Measurements from ENCODE around the gene CT45A9. TPM values are rescaled to one million over a fixed set of nuclear protein-coding genes. Genes with fewer than 3 reads are reported as not detected.

CT45A9 gene
- total RNA-seq, 1 experiment from 2014 or later: not detected

DNA sequence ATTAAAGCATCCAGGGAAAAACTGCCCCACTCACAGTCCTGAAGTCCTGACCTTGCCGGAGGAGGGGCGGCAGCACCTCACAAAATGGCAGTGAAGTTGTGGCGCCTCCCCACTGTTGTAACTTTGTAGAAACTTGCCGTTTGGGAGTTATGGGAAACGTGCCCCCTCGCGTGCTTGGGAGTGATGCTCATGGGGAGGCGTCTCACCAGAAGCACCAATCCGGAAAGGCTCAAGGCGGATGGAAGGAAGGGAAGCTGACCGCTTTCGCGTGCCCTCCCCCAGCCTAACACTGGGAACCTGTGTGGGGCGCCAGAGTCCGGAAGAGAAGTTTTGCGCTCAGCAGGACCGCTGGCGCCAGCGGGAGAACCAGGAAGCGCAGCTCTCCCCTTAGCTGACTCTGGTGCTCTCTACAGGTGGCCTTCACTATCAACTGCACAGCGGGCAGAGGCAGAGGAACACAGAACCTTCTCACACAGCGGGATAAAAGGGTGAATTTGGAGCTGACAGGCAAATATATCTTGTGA is 21.7 kb upstream of the CT45A9 start, which contains the start of the genes CT45A10 and SAGE1:
TSS of gene CT45A10 (minus strand) at position 151 of the 524 bp plus-strand sequence. CDS start 8,100 bp downstream, outside the sequence.
TSS of gene SAGE1 (plus strand) at position 423 of the 524 bp plus-strand sequence. CDS start 2,527 bp downstream, outside the sequence.
- DNase-seq (ENCODE audit: low spot score): no peak
- no peak for TF ChIP-seq ZNF219 (CRISPR knock-in tag; IDR thresholded peaks at IDR 0.05; ENCODE audit: borderline replicate concordance)
- TF ChIP-seq, protein P1, sequence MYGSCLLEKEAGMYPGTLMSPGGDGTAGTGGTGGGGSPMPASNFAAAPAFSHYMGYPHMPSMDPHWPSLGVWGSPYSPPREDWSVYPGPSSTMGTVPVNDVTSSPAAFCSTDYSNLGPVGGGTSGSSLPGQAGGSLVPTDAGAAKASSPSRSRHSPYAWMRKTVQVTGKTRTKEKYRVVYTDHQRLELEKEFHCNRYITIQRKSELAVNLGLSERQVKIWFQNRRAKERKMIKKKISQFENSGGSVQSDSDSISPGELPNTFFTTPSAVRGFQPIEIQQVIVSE (CRISPR knock-in tag; IDR thresholded peaks at IDR 0.05; ENCODE audit: borderline replicate concordance): no peak
- TF ChIP-seq, protein P2, sequence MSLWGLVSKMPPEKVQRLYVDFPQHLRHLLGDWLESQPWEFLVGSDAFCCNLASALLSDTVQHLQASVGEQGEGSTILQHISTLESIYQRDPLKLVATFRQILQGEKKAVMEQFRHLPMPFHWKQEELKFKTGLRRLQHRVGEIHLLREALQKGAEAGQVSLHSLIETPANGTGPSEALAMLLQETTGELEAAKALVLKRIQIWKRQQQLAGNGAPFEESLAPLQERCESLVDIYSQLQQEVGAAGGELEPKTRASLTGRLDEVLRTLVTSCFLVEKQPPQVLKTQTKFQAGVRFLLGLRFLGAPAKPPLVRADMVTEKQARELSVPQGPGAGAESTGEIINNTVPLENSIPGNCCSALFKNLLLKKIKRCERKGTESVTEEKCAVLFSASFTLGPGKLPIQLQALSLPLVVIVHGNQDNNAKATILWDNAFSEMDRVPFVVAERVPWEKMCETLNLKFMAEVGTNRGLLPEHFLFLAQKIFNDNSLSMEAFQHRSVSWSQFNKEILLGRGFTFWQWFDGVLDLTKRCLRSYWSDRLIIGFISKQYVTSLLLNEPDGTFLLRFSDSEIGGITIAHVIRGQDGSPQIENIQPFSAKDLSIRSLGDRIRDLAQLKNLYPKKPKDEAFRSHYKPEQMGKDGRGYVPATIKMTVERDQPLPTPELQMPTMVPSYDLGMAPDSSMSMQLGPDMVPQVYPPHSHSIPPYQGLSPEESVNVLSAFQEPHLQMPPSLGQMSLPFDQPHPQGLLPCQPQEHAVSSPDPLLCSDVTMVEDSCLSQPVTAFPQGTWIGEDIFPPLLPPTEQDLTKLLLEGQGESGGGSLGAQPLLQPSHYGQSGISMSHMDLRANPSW (CRISPR knock-in tag; conservative IDR thresholded peaks at IDR 0.05; ENCODE audit: low read depth): no peak
- no peak for TF ChIP-seq FOXJ3 (CRISPR knock-in tag; IDR thresholded peaks at IDR 0.05; ENCODE audit: borderline replicate concordance)
- TF ChIP-seq, protein P3, sequence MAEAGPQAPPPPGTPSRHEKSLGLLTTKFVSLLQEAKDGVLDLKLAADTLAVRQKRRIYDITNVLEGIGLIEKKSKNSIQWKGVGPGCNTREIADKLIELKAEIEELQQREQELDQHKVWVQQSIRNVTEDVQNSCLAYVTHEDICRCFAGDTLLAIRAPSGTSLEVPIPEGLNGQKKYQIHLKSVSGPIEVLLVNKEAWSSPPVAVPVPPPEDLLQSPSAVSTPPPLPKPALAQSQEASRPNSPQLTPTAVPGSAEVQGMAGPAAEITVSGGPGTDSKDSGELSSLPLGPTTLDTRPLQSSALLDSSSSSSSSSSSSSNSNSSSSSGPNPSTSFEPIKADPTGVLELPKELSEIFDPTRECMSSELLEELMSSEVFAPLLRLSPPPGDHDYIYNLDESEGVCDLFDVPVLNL (CRISPR knock-in tag; IDR thresholded peaks at IDR 0.05; ENCODE audit: borderline replicate concordance, low read depth): no peak
- TF ChIP-seq ELF4 (CRISPR knock-in tag; IDR thresholded peaks at IDR 0.05; ENCODE audit: low read depth): no peak
- TF ChIP-seq HMGA2 (CRISPR knock-in tag; IDR thresholded peaks at IDR 0.05): no peak
- TF ChIP-seq, protein P4, sequence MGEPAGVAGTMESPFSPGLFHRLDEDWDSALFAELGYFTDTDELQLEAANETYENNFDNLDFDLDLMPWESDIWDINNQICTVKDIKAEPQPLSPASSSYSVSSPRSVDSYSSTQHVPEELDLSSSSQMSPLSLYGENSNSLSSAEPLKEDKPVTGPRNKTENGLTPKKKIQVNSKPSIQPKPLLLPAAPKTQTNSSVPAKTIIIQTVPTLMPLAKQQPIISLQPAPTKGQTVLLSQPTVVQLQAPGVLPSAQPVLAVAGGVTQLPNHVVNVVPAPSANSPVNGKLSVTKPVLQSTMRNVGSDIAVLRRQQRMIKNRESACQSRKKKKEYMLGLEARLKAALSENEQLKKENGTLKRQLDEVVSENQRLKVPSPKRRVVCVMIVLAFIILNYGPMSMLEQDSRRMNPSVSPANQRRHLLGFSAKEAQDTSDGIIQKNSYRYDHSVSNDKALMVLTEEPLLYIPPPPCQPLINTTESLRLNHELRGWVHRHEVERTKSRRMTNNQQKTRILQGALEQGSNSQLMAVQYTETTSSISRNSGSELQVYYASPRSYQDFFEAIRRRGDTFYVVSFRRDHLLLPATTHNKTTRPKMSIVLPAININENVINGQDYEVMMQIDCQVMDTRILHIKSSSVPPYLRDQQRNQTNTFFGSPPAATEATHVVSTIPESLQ (CRISPR knock-in tag; IDR thresholded peaks at IDR 0.05): no peak
- TF ChIP-seq TCF7 (CRISPR knock-in tag; IDR thresholded peaks at IDR 0.05; ENCODE audit: low read depth): no peak
- TF ChIP-seq, protein P5, sequence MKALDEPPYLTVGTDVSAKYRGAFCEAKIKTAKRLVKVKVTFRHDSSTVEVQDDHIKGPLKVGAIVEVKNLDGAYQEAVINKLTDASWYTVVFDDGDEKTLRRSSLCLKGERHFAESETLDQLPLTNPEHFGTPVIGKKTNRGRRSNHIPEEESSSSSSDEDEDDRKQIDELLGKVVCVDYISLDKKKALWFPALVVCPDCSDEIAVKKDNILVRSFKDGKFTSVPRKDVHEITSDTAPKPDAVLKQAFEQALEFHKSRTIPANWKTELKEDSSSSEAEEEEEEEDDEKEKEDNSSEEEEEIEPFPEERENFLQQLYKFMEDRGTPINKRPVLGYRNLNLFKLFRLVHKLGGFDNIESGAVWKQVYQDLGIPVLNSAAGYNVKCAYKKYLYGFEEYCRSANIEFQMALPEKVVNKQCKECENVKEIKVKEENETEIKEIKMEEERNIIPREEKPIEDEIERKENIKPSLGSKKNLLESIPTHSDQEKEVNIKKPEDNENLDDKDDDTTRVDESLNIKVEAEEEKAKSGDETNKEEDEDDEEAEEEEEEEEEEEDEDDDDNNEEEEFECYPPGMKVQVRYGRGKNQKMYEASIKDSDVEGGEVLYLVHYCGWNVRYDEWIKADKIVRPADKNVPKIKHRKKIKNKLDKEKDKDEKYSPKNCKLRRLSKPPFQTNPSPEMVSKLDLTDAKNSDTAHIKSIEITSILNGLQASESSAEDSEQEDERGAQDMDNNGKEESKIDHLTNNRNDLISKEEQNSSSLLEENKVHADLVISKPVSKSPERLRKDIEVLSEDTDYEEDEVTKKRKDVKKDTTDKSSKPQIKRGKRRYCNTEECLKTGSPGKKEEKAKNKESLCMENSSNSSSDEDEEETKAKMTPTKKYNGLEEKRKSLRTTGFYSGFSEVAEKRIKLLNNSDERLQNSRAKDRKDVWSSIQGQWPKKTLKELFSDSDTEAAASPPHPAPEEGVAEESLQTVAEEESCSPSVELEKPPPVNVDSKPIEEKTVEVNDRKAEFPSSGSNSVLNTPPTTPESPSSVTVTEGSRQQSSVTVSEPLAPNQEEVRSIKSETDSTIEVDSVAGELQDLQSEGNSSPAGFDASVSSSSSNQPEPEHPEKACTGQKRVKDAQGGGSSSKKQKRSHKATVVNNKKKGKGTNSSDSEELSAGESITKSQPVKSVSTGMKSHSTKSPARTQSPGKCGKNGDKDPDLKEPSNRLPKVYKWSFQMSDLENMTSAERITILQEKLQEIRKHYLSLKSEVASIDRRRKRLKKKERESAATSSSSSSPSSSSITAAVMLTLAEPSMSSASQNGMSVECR (CRISPR knock-in tag; IDR thresholded peaks at IDR 0.05; ENCODE audit: borderline replicate concordance): no peak
- TF ChIP-seq, protein P6, sequence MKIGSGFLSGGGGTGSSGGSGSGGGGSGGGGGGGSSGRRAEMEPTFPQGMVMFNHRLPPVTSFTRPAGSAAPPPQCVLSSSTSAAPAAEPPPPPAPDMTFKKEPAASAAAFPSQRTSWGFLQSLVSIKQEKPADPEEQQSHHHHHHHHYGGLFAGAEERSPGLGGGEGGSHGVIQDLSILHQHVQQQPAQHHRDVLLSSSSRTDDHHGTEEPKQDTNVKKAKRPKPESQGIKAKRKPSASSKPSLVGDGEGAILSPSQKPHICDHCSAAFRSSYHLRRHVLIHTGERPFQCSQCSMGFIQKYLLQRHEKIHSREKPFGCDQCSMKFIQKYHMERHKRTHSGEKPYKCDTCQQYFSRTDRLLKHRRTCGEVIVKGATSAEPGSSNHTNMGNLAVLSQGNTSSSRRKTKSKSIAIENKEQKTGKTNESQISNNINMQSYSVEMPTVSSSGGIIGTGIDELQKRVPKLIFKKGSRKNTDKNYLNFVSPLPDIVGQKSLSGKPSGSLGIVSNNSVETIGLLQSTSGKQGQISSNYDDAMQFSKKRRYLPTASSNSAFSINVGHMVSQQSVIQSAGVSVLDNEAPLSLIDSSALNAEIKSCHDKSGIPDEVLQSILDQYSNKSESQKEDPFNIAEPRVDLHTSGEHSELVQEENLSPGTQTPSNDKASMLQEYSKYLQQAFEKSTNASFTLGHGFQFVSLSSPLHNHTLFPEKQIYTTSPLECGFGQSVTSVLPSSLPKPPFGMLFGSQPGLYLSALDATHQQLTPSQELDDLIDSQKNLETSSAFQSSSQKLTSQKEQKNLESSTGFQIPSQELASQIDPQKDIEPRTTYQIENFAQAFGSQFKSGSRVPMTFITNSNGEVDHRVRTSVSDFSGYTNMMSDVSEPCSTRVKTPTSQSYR (CRISPR knock-in tag; IDR thresholded peaks at IDR 0.05): no peak
- TF ChIP-seq, protein P7, sequence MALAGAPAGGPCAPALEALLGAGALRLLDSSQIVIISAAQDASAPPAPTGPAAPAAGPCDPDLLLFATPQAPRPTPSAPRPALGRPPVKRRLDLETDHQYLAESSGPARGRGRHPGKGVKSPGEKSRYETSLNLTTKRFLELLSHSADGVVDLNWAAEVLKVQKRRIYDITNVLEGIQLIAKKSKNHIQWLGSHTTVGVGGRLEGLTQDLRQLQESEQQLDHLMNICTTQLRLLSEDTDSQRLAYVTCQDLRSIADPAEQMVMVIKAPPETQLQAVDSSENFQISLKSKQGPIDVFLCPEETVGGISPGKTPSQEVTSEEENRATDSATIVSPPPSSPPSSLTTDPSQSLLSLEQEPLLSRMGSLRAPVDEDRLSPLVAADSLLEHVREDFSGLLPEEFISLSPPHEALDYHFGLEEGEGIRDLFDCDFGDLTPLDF (CRISPR knock-in tag; IDR thresholded peaks at IDR 0.05): no peak
- TF ChIP-seq, protein P8, sequence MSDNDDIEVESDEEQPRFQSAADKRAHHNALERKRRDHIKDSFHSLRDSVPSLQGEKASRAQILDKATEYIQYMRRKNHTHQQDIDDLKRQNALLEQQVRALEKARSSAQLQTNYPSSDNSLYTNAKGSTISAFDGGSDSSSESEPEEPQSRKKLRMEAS (CRISPR knock-in tag; IDR thresholded peaks at IDR 0.05): no peak
- TF ChIP-seq CREM (CRISPR knock-in tag; IDR thresholded peaks at IDR 0.05): no peak
- TF ChIP-seq ZNF317 (CRISPR knock-in tag; IDR thresholded peaks at IDR 0.05; ENCODE audit: borderline replicate concordance, low read depth): no peak
- Mint-ChIP-seq H3K4me3 (no peak within 1 kb of the TSS), H3K27ac (no peak within 1 kb of the TSS), H3K9me3 (peaks cover 19% of the 10 kb centered on the region), H3K27me3 (ENCODE audit: low read depth) (no peaks in the 10 kb centered on the region), H3K36me3 (peaks cover 10% of the 10 kb centered on the region), H3K4me1 (no peaks in the 10 kb centered on the region)
- ATAC-seq: no peak
- ChIA-PET CTCF (no interaction called here), POLR2A (no interaction called here)
